ENCODE measurements around the gene ADIPOR2.
A peak's percentile ranks its signal among the peaks of the same experiment; 100 is the strongest.

ADIPOR2 gene

DNA sequence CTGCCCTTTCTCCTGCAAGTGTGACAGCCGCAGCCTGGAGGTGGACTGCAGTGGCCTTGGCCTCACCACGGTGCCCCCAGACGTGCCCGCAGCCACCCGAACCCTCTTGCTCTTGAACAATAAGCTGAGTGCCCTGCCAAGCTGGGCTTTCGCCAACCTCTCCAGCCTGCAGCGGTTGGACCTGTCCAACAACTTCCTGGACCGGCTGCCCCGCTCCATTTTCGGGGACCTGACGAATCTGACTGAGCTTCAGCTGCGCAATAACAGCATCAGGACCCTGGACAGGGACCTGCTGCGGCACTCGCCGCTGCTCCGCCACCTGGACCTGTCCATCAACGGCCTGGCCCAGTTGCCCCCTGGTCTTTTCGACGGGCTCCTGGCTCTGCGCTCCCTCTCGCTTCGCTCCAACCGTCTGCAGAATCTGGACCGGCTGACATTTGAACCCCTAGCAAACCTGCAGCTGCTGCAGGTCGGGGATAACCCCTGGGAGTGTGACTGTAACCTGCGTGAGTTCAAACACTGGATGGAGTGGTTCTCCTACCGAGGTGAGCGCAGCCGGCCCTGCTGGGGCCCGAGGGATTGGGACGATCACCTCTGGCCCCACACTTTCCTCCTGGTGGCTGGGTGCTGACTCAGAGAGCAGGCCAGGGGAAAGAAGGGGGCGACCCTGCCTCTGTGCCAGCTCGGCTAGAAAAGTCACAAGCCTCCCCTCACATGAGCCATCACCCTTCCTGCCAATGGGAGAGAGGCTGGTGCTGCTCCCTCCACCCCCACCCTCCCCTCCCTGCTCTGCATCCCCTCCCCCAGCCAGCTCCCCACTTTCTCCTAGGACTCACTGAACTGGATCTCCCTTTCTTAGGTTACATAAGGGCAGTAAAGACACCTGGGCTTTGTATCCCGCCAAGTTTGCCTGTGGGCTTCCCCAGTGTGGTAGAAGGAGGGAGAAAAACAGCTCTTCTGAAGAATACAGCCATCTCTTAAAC lies 140.4 kb downstream of the ADIPOR2 start:
- DNase-seq (ENCODE audit: low read depth) = peak; percentile 56

GRCh38 chr12:1832801-1833595 lies 142.1 kb downstream of the ADIPOR2 start:
- DNase-seq (ENCODE audit: low read depth) = no peak

GRCh38 chr12:1833596-1834028 lies 142.7 kb downstream of the ADIPOR2 start:
- no peak for DNase-seq (ENCODE audit: low read depth)

- no peak for DNase-seq (ENCODE audit: low read depth)
Observed at GRCh38 chr12:1834186-1834925, 143.5 kb downstream of the ADIPOR2 start.

GRCh38 chr12:1835211-1836131 lies 144.6 kb downstream of the ADIPOR2 start:
- DNase-seq (ENCODE audit: low read depth) = no peak

DNA sequence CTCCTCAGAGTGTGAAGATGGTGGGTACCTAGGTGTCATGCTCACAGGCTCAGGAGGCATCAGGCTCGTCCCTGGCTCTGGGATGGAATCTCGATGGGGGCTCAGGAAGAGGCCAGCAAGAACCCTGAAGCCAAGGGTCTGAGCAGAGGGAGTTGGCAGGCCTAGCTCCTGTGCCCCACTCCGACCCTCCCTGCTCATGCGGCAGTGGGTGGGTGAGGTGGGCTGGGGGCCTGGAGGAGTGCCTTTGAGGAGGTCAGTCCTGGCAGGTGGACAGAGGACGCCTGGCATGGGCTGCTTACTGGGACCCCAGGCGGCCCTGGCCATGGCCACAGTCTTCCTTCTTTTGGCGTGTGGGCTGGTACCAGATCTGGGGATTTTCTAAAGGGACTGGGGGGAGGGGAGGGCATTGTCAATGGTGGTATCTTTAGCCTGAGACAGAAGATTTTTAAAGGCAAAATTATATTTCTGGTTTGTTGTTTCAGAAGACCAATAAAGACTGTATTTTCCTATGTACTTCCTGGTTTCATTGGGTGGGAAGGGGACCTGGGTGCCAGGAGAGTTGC lies 145.5 kb downstream of the ADIPOR2 start:
- no peak for DNase-seq (ENCODE audit: low read depth)

- no peak for DNase-seq (ENCODE audit: low read depth)
Observed at GRCh38 chr12:1836854-1837421, 146.1 kb downstream of the ADIPOR2 start.

- DNase-seq (ENCODE audit: low read depth) = peak; percentile 65
Observed at GRCh38 chr12:1837541-1838204, 146.8 kb downstream of the ADIPOR2 start.

Measured in iris pigment epithelial cell (primary cell).